Measurements from ENCODE around the gene HNRNPUL2. TPM values are rescaled to one million over a fixed set of nuclear protein-coding genes. Genes with fewer than 3 reads are reported as not detected.

The HNRNPUL2 gene
- total RNA-seq, 4 donors from 2014 or later = 4.8 to 14.9 (median 11.8) TPM

DNA sequence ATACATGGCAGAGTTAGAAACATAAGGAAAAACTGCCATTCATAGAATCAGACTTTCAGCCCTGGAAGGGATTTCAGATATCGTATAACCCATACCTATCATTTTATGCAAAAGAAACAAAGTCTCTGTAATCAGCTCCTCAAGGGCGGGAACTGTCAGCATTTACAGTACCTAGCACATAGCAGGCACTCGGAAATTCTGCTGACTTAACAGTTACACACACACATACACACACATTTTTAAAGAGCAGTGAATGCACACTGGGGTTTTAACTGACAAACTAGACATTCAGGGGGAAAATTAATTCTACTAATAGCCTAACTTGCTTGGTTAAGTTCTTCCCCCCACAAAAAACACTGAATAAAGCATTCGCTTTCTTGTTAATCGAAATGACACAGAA, 11.1 kb downstream of the HNRNPUL2 start:
- H3K9me3 ChIP-seq = no peaks in the 10 kb centered on the region
- ATAC-seq (no peak), DNase-seq (no peak)
- H3K27me3 ChIP-seq = no peaks in the 10 kb centered on the region
- TF ChIP-seq POLR2A (IDR thresholded peaks at IDR 0.05) = no peak
- TF ChIP-seq, protein P1, sequence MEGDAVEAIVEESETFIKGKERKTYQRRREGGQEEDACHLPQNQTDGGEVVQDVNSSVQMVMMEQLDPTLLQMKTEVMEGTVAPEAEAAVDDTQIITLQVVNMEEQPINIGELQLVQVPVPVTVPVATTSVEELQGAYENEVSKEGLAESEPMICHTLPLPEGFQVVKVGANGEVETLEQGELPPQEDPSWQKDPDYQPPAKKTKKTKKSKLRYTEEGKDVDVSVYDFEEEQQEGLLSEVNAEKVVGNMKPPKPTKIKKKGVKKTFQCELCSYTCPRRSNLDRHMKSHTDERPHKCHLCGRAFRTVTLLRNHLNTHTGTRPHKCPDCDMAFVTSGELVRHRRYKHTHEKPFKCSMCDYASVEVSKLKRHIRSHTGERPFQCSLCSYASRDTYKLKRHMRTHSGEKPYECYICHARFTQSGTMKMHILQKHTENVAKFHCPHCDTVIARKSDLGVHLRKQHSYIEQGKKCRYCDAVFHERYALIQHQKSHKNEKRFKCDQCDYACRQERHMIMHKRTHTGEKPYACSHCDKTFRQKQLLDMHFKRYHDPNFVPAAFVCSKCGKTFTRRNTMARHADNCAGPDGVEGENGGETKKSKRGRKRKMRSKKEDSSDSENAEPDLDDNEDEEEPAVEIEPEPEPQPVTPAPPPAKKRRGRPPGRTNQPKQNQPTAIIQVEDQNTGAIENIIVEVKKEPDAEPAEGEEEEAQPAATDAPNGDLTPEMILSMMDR (IDR thresholded peaks at IDR 0.05 in 4 of 5, conservative IDR thresholded peaks at IDR 0.05 in 1 of 5) = no peak
- H3K36me3 ChIP-seq = peaks cover 3 to 82% of the 10 kb centered on the region in 2 donors
- intact Hi-C loops (cut with DNase I; ENCODE audit: low total_unique reads) (no loop called here), in situ Hi-C loops (cut with MboI; ENCODE audit: low sequenced_read_pairs in 4 of 4) (loop anchor here in 1 of 4 donors (25.0 kb wide), 1 partner anchor 104 kb away; the partner anchor contains the start of genes B3GAT3, EML3, MTA2 and ROM1)
- peak overlapping the region in 2 of 4 donors; percentile 11 to 41 for H3K27ac ChIP-seq
- no peak overlapping the region for H3K4me3 ChIP-seq
- H3K4me1 ChIP-seq = peaks cover 0 to 15% of the 10 kb centered on the region in 2 donors

DNA sequence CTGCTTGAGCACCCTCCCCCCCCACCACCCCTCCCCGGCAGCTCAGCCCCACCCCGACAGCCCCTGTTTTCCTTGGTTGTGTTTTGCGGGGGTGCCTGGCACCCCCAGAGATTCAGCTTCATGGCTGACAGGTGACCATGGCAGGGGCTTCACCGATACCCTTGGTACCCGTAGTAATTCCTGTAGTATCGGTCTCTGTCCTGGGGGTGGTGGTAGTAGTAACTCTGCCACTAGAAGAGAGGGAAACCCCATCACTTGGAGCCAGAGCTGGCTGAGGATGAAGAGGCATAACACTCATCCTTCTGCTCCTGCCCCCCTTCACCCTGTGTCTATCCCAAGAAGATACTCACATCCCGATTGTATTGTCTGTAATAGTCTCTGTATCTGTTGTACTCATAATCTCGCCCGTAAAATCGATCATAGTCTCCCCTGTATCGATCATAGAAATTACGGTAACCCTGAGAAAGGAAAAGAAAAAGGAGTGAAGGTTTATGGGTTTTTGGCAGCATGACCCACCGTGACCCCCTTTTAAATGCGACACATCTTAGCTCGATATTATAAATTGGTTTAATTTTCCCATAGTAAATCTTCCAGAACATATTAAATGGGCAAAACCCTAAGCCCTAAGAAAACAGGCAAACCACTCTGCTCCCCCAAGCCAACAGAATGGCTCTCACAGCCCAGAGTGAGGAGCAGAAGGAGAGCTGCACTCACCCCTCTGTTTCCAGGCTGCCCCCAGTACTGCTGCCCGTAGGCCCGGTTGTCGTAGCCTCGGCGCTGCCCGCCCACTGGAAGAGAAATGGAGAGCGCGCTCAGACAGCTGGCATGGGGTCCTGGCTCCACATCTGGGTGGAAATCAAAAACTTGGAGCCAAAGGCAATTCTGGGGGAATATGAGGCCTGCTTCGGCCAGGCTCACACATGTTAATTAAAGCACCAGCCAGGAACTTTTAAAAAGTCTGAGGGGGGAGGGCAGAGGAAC, 11.8 kb downstream of the HNRNPUL2 start:
- no peak for ATAC-seq
- H3K4me1 ChIP-seq = peaks cover 0 to 19% of the 10 kb centered on the region in 2 donors

DNA sequence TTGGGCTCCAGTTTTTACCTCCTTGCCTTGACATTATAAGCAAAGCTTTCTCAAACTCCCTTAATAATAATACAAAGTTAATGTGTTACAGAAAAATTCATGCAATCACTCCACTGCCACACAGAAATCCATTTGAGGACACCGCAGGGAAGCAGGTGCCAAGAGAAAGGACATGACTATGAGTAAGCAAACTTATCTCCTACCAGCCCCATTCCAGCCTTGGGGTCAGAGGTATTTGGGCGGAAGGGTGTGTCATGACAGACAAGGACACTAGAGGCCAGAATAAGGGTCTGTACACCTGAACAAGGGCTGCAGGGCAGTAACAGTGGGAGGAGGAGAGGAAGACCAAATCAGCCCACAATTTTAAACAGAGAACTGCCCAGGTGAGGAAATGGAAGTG, 13.9 kb downstream of the HNRNPUL2 start:
- intact Hi-C loops (cut with DNase I; ENCODE audit: low total_unique reads) (no loop called here), in situ Hi-C loops (cut with MboI; ENCODE audit: low sequenced_read_pairs in 4 of 4) (loop anchor here in 1 of 4 donors (25.0 kb wide), 1 partner anchor 101 kb away; the partner anchor contains the start of genes B3GAT3, EML3, MTA2 and ROM1)
- Histone ChIP-seq H3K9me3 (no peaks in the 10 kb centered on the region), H3K27ac (peak overlapping the region; percentile 42 to 74 (median 60)), H3K4me3 (no peak overlapping the region), H3K36me3 (peaks cover 0 to 63% of the 10 kb centered on the region in 2 donors), H3K27me3 (no peaks in the 10 kb centered on the region), H3K4me1 (peaks cover 14 to 30% of the 10 kb centered on the region in 2 donors)
- no peak for TF ChIP-seq POLR2A (IDR thresholded peaks at IDR 0.05)
- TF ChIP-seq, protein P1 (IDR thresholded peaks at IDR 0.05 in 4 of 5, conservative IDR thresholded peaks at IDR 0.05 in 1 of 5) = no peak
- DNase-seq (no peak), ATAC-seq (no peak)

More for the DNA sequence above, 11.8 kb downstream of the HNRNPUL2 start:
- Histone ChIP-seq H3K36me3 (peaks cover 3 to 82% of the 10 kb centered on the region in 2 donors), H3K27ac (peak overlapping the region in 2 of 4 donors; percentile 11 to 41), H3K9me3 (no peaks in the 10 kb centered on the region), H3K4me3 (no peak overlapping the region), H3K27me3 (no peaks in the 10 kb centered on the region)
- TF ChIP-seq, protein P1 (IDR thresholded peaks at IDR 0.05 in 4 of 5, conservative IDR thresholded peaks at IDR 0.05 in 1 of 5) = no peak
- no peak for TF ChIP-seq POLR2A (IDR thresholded peaks at IDR 0.05)
- in situ Hi-C loops (cut with MboI; ENCODE audit: low sequenced_read_pairs in 4 of 4) (loop anchor here in 1 of 4 donors (25.0 kb wide), 1 partner anchor 103 kb away; the partner anchor contains the start of genes B3GAT3, EML3, MTA2 and ROM1), intact Hi-C loops (cut with DNase I; ENCODE audit: low total_unique reads) (no loop called here)
- DNase-seq = no peak

DNA sequence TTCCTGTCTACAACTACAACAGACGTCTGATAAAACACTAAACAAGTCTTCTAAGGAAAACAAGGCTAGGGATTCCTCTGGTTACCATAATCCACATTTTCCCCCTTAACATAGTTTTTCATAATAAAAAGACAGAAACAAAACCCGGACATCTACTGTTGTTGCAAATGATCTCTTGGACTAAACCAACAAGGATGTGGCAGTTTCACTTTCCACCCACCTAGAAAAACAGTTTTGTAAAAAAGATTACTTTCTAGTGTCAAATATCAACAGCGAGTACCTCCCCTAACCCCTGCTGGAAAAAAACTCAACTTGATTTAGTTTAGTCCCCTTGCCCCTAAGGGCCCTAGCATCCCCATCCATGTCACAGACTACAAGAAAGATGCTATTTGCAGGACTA, 14.4 kb downstream of the HNRNPUL2 start:
- Histone ChIP-seq H3K27ac (peak overlapping the region; percentile 42 to 74 (median 60)), H3K9me3 (no peaks in the 10 kb centered on the region), H3K27me3 (no peaks in the 10 kb centered on the region), H3K36me3 (peaks cover 0 to 58% of the 10 kb centered on the region in 2 donors), H3K4me3 (no peak overlapping the region), H3K4me1 (peaks cover 16 to 28% of the 10 kb centered on the region in 2 donors)
- DNase-seq = no peak
- ATAC-seq = no peak
- TF ChIP-seq, protein P1 (IDR thresholded peaks at IDR 0.05 in 4 of 5, conservative IDR thresholded peaks at IDR 0.05 in 1 of 5) = no peak
- intact Hi-C loops (cut with DNase I; ENCODE audit: low total_unique reads) = no loop called here
- in situ Hi-C loops (cut with MboI; ENCODE audit: low sequenced_read_pairs in 4 of 4) = loop anchor here in 1 of 4 donors (25.0 kb wide), 1 partner anchor 101 kb away; the partner anchor contains the start of genes B3GAT3, EML3, MTA2 and ROM1
